HEK293 (cell line): Measurements from ENCODE around the gene STMP1.
A peak's percentile ranks its signal among the peaks of the same experiment; 100 is the strongest.

Experiments used
- CTCF ChIA-PET: fragments of 350-600 bp; formaldehyde crosslinking; extraction: SDS; loops from one replicate; lab custom pipeline; 2021; ENCODE audit warnings: antibody characterized with exemption; lab: Yijun Ruan, JAX
- POLR2A ChIA-PET: fragments of 300-600 bp; formaldehyde crosslinking; extraction: SDS; loops from one replicate; lab custom pipeline; 2020; ENCODE audit warnings: antibody characterized with exemption, inconsistent platforms; lab: Yijun Ruan, JAX
- H3K27ac ChIP-seq: fragments of 200-500 bp; sonication (Bioruptor generic); 2 replicates; pipeline ENCODE4 v1.5.1; 2014; ENCODE audit warnings: low read depth, low read length, control low read depth, inconsistent platforms; ENCODE audit errors: extremely low read depth
- H3K36me3 ChIP-seq, 2 experiments: fragments of 200-500 bp in 1 of 2; sonication (Bioruptor generic) in 1 of 2; 1 replicate in 1 of 2; 2 replicates in 1 of 2; pipeline ENCODE4 v1.5.1; 2014 to 2017; ENCODE audit warnings: inconsistent platforms in 2 of 2, low read length in 2 of 2; ENCODE audit not compliant: control insufficient read depth in 2 of 2, insufficient read depth in 1 of 2
- H3K4me1 ChIP-seq: fragments of 200-500 bp; sonication (Bioruptor generic); 2 replicates; pipeline ENCODE4 v1.5.1; 2014; ENCODE audit warnings: mild to moderate bottlenecking, low read length, inconsistent platforms; ENCODE audit not compliant: control insufficient read depth, insufficient read depth
- H3K4me3 ChIP-seq: 2 replicates; pipeline ENCODE4 v1.5.1; 2011; ENCODE audit warnings: low read depth, mild to moderate bottlenecking, control low read depth, low read length, moderate library complexity
- H3K9me3 ChIP-seq: fragments of 200-500 bp; sonication (Bioruptor generic); 2 replicates; pipeline ENCODE4 v1.5.1; 2014; ENCODE audit warnings: low read depth, low read length, inconsistent platforms; ENCODE audit not compliant: control insufficient read depth, insufficient read depth
- BCL11A ChIP-seq: fragments of 450-650 bp; formaldehyde crosslinking; IDR thresholded peaks from 2 replicates; pipeline ENCODE4 v1.5.1; 2016; ENCODE audit warnings: low read depth, missing biosample characterization, missing genetic modification characterization
- GLI2 ChIP-seq: fragments of 450-650 bp; formaldehyde crosslinking; IDR thresholded peaks from 2 replicates; pipeline ENCODE4; 2017; ENCODE audit warnings: missing biosample characterization, missing genetic modification characterization, low read depth, borderline replicate concordance
- HOXC10 ChIP-seq: sonication (generic); formaldehyde crosslinking; IDR thresholded peaks from 2 replicates; pipeline ENCODE4 v1.8.1; 2023; ENCODE audit warnings: mild to moderate bottlenecking, missing genetic modification reagents
- MZF1 ChIP-seq: fragments of 450-650 bp; formaldehyde crosslinking; IDR thresholded peaks from 2 replicates; pipeline ENCODE4 v1.5.1; 2017; ENCODE audit warnings: missing biosample characterization, missing genetic modification characterization, borderline replicate concordance
- PRDM2 ChIP-seq: fragments of 450-650 bp; formaldehyde crosslinking; IDR thresholded peaks from 2 replicates; pipeline ENCODE4 v1.5.1; 2016; ENCODE audit warnings: missing biosample characterization, missing genetic modification characterization, borderline replicate concordance
- SCRT1 ChIP-seq: fragments of 450-650 bp; formaldehyde crosslinking; IDR thresholded peaks from 2 replicates; pipeline ENCODE4 v1.5.1; 2016; ENCODE audit warnings: missing biosample characterization, missing genetic modification characterization, borderline replicate concordance
- SCRT2 ChIP-seq: fragments of 450-650 bp; formaldehyde crosslinking; IDR thresholded peaks from 2 replicates; pipeline ENCODE4 v1.5.1; 2016; ENCODE audit warnings: missing biosample characterization, missing genetic modification characterization
- ZBTB20 ChIP-seq: fragments of 450-650 bp; formaldehyde crosslinking; IDR thresholded peaks from 2 replicates; pipeline ENCODE4 v1.5.1; 2016; ENCODE audit warnings: missing biosample characterization, missing genetic modification characterization
- ZBTB48 ChIP-seq: fragments of 450-650 bp; formaldehyde crosslinking; IDR thresholded peaks from 2 replicates; pipeline ENCODE4 v1.5.1; 2016; ENCODE audit warnings: missing biosample characterization, missing genetic modification characterization
- ZNF140 ChIP-seq: fragments of 450-650 bp; formaldehyde crosslinking; IDR thresholded peaks from 2 replicates; pipeline ENCODE4 v1.5.1; 2016; ENCODE audit warnings: missing biosample characterization, missing genetic modification characterization
- ZNF174 ChIP-seq: fragments of 450-650 bp; formaldehyde crosslinking; IDR thresholded peaks from 2 replicates; pipeline ENCODE4 v1.5.0; 2017; ENCODE audit warnings: missing biosample characterization, mild to moderate bottlenecking, missing genetic modification characterization
- ZNF394 ChIP-seq: fragments of 450-650 bp; formaldehyde crosslinking; IDR thresholded peaks from 2 replicates; pipeline ENCODE4 v1.5.1; 2016; ENCODE audit warnings: missing biosample characterization, missing genetic modification characterization, mild to moderate bottlenecking, moderate library complexity, borderline replicate concordance
- ZNF426 ChIP-seq: fragments of 450-650 bp; formaldehyde crosslinking; IDR thresholded peaks from 2 replicates; pipeline ENCODE4 v1.5.1; 2017; ENCODE audit warnings: missing biosample characterization, missing genetic modification characterization, mild to moderate bottlenecking, inconsistent platforms, moderate library complexity
- ZNF501 ChIP-seq: fragments of 450-650 bp; formaldehyde crosslinking; IDR thresholded peaks from 2 replicates; pipeline ENCODE4 v1.5.1; 2016; ENCODE audit warnings: missing biosample characterization, missing genetic modification characterization
- ZNF521 ChIP-seq: fragments of 450-650 bp; formaldehyde crosslinking; IDR thresholded peaks from 2 replicates; pipeline ENCODE4 v1.5.1; 2017; ENCODE audit warnings: missing biosample characterization, mild to moderate bottlenecking, missing genetic modification characterization
- ZNF548 ChIP-seq: fragments of 450-650 bp; formaldehyde crosslinking; IDR thresholded peaks from 2 replicates; pipeline ENCODE4 v1.5.1; 2016; ENCODE audit warnings: missing biosample characterization, missing genetic modification characterization
- ZNF560 ChIP-seq: fragments of 450-650 bp; formaldehyde crosslinking; IDR thresholded peaks from 2 replicates; pipeline ENCODE4 v1.5.1; 2017; ENCODE audit warnings: missing biosample characterization, missing genetic modification characterization, borderline replicate concordance
- ZNF580 ChIP-seq: fragments of 450-650 bp; formaldehyde crosslinking; IDR thresholded peaks from 2 replicates; pipeline ENCODE4 v1.5.1; 2016; ENCODE audit warnings: missing biosample characterization, missing genetic modification characterization
- ZNF610 ChIP-seq: fragments of 450-650 bp; formaldehyde crosslinking; IDR thresholded peaks from 2 replicates; pipeline ENCODE4 v1.5.1; 2016; ENCODE audit warnings: missing biosample characterization, missing genetic modification characterization, borderline replicate concordance
- ZNF626 ChIP-seq: fragments of 450-650 bp; sonication (Bioruptor Pico); formaldehyde crosslinking; IDR thresholded peaks from 2 replicates; pipeline ENCODE4 v1.5.1; 2018; ENCODE audit warnings: missing biosample characterization, missing genetic modification characterization, inconsistent platforms
- ZNF629 ChIP-seq: fragments of 450-650 bp; formaldehyde crosslinking; IDR thresholded peaks from 2 replicates; pipeline ENCODE4 v1.5.1; 2017; ENCODE audit warnings: missing biosample characterization, missing genetic modification characterization
- ZNF76 ChIP-seq: fragments of 450-650 bp; formaldehyde crosslinking; IDR thresholded peaks from 2 replicates; pipeline ENCODE4; 2016; ENCODE audit warnings: low read depth, missing biosample characterization, missing genetic modification characterization, borderline replicate concordance

The STMP1 gene

GRCh38 chr7:135653340-135654080 is 8.8 kb upstream of the STMP1 start (continued):
- TF ChIP-seq ZNF521 (tag by site-specific recombination): no peak
- peak; percentile 87; the same call in 1 of the 2 replicates for TF ChIP-seq ZNF560 (tag by site-specific recombination)
- no peak for TF ChIP-seq HOXC10 (CRISPR knock-in tag)
- TF ChIP-seq PRDM2 (tag by site-specific recombination): no peak
- TF ChIP-seq ZNF629 (tag by site-specific recombination): peak; percentile 74
- 0 out of 2 replicates have a peak, but pooled peaks have one; percentile 67 for TF ChIP-seq ZNF580 (tag by site-specific recombination)
- TF ChIP-seq ZNF610: 0 out of 2 replicates have a peak, but pooled peaks have one; percentile 52
- no peak for TF ChIP-seq ZBTB20 (tag by site-specific recombination)
- TF ChIP-seq ZNF174: no peak
- TF ChIP-seq ZNF426 (tag by site-specific recombination): peak; percentile 98
- TF ChIP-seq ZNF626 (tag by site-specific recombination): no peak
- peak; percentile 97 for TF ChIP-seq ZNF140 (tag by site-specific recombination)

- no peaks in the 10 kb centered on the region for H3K9me3 ChIP-seq
- no peak for TF ChIP-seq GLI2 (tag by site-specific recombination)
- no peak for TF ChIP-seq ZNF501 (tag by site-specific recombination)
- peak; percentile 86 for TF ChIP-seq SCRT1
- TF ChIP-seq SCRT2 (tag by site-specific recombination): peak; percentile 92
- TF ChIP-seq, all 188 proteins: peak for 2
- no peaks in the 10 kb centered on the region for H3K36me3 ChIP-seq
- ChIA-PET POLR2A (no interaction called here), CTCF (interaction anchor here (2.0 kb wide), 1 partner anchor 13 kb away, joined by 7 read pairs; no protein-coding TSS in a partner anchor)
- no peak overlapping the region for H3K27ac ChIP-seq
- no peaks in the 10 kb centered on the region for H3K4me1 ChIP-seq
- no peak overlapping the region for H3K4me3 ChIP-seq
Observed at GRCh38 chr7:135658564-135658963, 3.8 kb upstream of the STMP1 start.

GRCh38 chr7:135659159-135659846 is 3.0 kb upstream of the STMP1 start:
- no peak for TF ChIP-seq ZNF548
- no peak for TF ChIP-seq MZF1 (tag by site-specific recombination)
- TF ChIP-seq ZNF394 (tag by site-specific recombination): no peak
- TF ChIP-seq ZBTB48 (tag by site-specific recombination): no peak
- no peak for TF ChIP-seq ZNF76 (tag by site-specific recombination)
- no peak for TF ChIP-seq BCL11A
- CTCF ChIA-PET: interaction anchor here (0.7 to 2.0 kb wide), 2 partner anchors 13 to 14 kb away, joined by 3 to 7 read pairs; no protein-coding TSS in a partner anchor
- no peaks in the 10 kb centered on the region for H3K36me3 ChIP-seq
- H3K4me3 ChIP-seq: no peak overlapping the region
- H3K9me3 ChIP-seq: no peaks in the 10 kb centered on the region
- POLR2A ChIA-PET: no interaction called here
- no peaks in the 10 kb centered on the region for H3K4me1 ChIP-seq
- no peak overlapping the region for H3K27ac ChIP-seq
